Aorta (tissue), 5 donors: ENCODE results near the gene LTB4R. TPM values are rescaled to one million over a fixed set of nuclear protein-coding genes. Genes with fewer than 3 reads are reported as not detected.

ENCODE experiments used
- ATAC-seq: fragments of 200-7000 bp; cut with Tn5 transposase; one replicate; pipeline ENCODE4 v1.9.1; 2022; ENCODE audit warnings: moderate library complexity; ENCODE audit not compliant: low FRiP score
- DNase-seq, 2 donors: peaks; one replicate each; pipeline ENCODE4 v3.0.0-alpha.2; 2020
- H3K27ac ChIP-seq, 2 donors: one replicate each; pipeline ENCODE4 v1.5.1; 2013; ENCODE audit warnings: low read length in 2 of 2, mild to moderate bottlenecking in 2 of 2, moderate library complexity in 2 of 2, control low read depth in 1 of 2, inconsistent platforms in 1 of 2, low read depth in 1 of 2
- H3K27me3 ChIP-seq, 2 donors: one replicate each; pipeline ENCODE4 v1.6.1; 2013; ENCODE audit warnings: control low read depth in 1 of 2, low read length in 1 of 2, mild to moderate bottlenecking in 1 of 2, moderate library complexity in 1 of 2; ENCODE audit not compliant: insufficient read depth in 2 of 2, control insufficient read depth in 1 of 2
- H3K36me3 ChIP-seq, 2 donors: one replicate each; pipeline ENCODE4 v1.6.1; 2013; ENCODE audit warnings: control low read depth in 1 of 2, low read length in 1 of 2, mild to moderate bottlenecking in 1 of 2; ENCODE audit not compliant: insufficient read depth in 2 of 2, control insufficient read depth in 1 of 2
- H3K4me1 ChIP-seq, 2 donors: one replicate each; pipeline ENCODE4 v1.6.1; 2013; ENCODE audit warnings: low read length in 2 of 2, control low read depth in 1 of 2, mild to moderate bottlenecking in 1 of 2, moderate library complexity in 1 of 2; ENCODE audit not compliant: insufficient read depth in 2 of 2, control insufficient read depth in 1 of 2
- H3K4me3 ChIP-seq, 2 donors: one replicate each; pipeline ENCODE4 v1.5.1; 2013; ENCODE audit warnings: low read length in 2 of 2, control low read depth in 1 of 2, mild to moderate bottlenecking in 1 of 2
- H3K9me3 ChIP-seq: one replicate; pipeline ENCODE4 v1.6.1; 2013; ENCODE audit warnings: mild to moderate bottlenecking, low read length; ENCODE audit not compliant: control insufficient read depth
- WGBS, 2 donors: extraction: QIAGEN DNeasy Blood & Tissue Kit; methylation state at CpG; one replicate each; pipeline ENCODE4 v1.1.7; 2013; 5-methylcytosine and 5-hydroxymethylcytosine counted together
- intact Hi-C, 2 donors: fragments of 100-400 bp; cut with DNase I; formaldehyde crosslinking; loops; one replicate each; pipeline versions ENCODE4 v1.14.2 to v1.15.0; 2022
- polyA plus RNA-seq, 2 donors: library from polyadenylated mRNA; stranded (reverse); fragments of 200-250 nt; gene quantifications; one replicate each; pipeline ENCODE4 v1.2.3, GENCODE V29; 2013
- total RNA-seq, 2 donors: library from RNA; stranded (reverse); fragmentation: NEBNext Ultra II Directional; extraction: Animal tissue kit (Norgen Biotek cat#: 25700); gene quantifications; one replicate each; pipeline ENCODE4 v1.2.1, GENCODE V29; 2021
- donor health status: healthy with polysubstance abuse.
- donor health status: Bipolar disorder and iron deficiency.
- donor health status: DM: no; HTN: no; CAD: no.
- donor health status: DM: no; HTN: no; CAD: no.
- donor health status: DM: yes; HTN: yes; CAD: no.

LTB4R gene
- total and polyA plus RNA-seq, 4 donors = 2.9 to 8.2 (median 6.1) TPM

GRCh38 chr14:24268225-24268624 is 43.1 kb upstream of the LTB4R start:
- Histone ChIP-seq H3K4me3 (no peak overlapping the region), H3K27me3 (no peaks in the 10 kb centered on the region), H3K9me3 (no peaks in the 10 kb centered on the region), H3K36me3 (peaks cover 0 to 4% of the 10 kb centered on the region in 2 donors), H3K4me1 (no peaks in the 10 kb centered on the region), H3K27ac (no peak overlapping the region)
- ATAC-seq (no peak), DNase-seq (peak in 1 of 2 donors; percentile 39)
- intact Hi-C loops = no loop called here
- WGBS, 2 donors = 89 to 91% methylated on average over 9 of the region's 9 CpGs

DNA sequence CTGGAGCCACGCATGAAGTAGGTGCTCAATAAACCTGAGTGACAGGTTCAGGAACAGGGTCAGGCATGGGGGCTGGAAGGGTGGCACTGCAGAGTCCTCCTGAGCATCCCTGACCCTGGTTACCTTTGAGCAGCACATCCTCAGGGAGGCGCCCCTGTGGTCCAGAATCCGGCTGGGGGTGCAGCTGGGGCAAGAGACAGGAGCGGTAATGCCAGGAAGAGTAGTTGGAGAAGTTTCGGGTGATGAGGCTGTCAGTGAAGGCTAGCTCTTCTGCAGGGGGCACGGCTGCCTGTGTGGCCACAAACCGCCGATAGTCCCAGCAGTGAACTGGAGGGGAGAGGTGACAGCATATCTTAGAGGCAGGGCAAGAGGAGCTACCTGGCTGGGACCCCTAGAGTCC is 41.9 kb upstream of the LTB4R start:
- intact Hi-C loops = no loop called here
- Histone ChIP-seq H3K4me1 (no peaks in the 10 kb centered on the region), H3K36me3 (peaks cover 0 to 4% of the 10 kb centered on the region in 2 donors), H3K27me3 (no peaks in the 10 kb centered on the region), H3K4me3 (no peak overlapping the region), H3K9me3 (no peaks in the 10 kb centered on the region), H3K27ac (no peak overlapping the region)
- DNase-seq = peak in 1 of 2 donors; percentile 56
- ATAC-seq = no peak
- WGBS, 2 donors = 94 to 95% methylated on average over 8 of the region's 8 CpGs

DNA sequence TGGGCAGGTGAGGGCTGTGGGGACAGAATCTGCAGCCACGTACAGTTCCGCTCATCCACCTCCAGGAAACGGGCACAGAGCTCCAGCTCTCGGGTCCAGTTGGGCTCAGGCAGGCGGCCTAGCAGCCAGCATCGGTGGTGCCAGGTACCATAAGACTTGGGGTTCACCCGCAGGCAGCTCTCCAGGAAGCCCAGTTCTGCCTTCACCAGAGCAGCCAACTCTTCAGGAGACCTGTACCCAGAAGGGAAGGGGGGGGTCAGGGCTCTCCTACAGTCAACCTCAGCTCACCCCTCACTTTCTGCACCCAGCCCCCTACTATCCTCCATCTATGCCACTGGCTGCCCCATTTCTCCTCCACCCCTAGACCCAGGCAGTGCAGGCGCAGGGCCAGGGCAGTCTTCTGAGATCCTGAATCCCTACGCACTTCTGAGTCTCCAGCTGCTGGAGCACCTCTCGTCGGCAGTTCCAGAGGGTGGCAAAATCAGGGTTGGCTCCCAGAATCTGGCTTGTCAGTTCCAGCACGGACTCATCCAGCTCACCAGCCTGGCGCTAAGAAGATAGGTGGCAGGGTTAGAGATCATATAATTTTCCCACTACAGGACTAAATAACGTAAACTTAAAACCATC is 41.3 kb upstream of the LTB4R start:
- intact Hi-C loops = no loop called here
- Histone ChIP-seq H3K9me3 (no peaks in the 10 kb centered on the region), H3K27ac (no peak overlapping the region), H3K4me1 (no peaks in the 10 kb centered on the region), H3K27me3 (no peaks in the 10 kb centered on the region), H3K4me3 (no peak overlapping the region), H3K36me3 (peaks cover 0 to 4% of the 10 kb centered on the region in 2 donors)
- no peak for DNase-seq
- ATAC-seq = no peak
- 93 to 94% methylated on average over 14 of the region's 14 CpGs for WGBS, 2 donors

GRCh38 chr14:24270537-24271133 is 40.7 kb upstream of the LTB4R start:
- intact Hi-C loops = loop anchor here in 1 of 2 donors (1.0 kb wide), 1 partner anchor 27 kb away; no protein-coding TSS in a partner anchor
- H3K36me3 ChIP-seq = peaks cover 0 to 2% of the 10 kb centered on the region in 2 donors
- no peaks in the 10 kb centered on the region for H3K4me1 ChIP-seq
- peak overlapping the region in 1 of 2 donors; percentile 79 for H3K27ac ChIP-seq
- no peak for DNase-seq
- 12 to 15% methylated on average over 13 of the region's 13 CpGs for WGBS, 2 donors
- no peaks in the 10 kb centered on the region for H3K9me3 ChIP-seq
- peak overlapping the region; percentile 54 to 64 for H3K4me3 ChIP-seq
- no peak for ATAC-seq
- H3K27me3 ChIP-seq = no peaks in the 10 kb centered on the region

DNA sequence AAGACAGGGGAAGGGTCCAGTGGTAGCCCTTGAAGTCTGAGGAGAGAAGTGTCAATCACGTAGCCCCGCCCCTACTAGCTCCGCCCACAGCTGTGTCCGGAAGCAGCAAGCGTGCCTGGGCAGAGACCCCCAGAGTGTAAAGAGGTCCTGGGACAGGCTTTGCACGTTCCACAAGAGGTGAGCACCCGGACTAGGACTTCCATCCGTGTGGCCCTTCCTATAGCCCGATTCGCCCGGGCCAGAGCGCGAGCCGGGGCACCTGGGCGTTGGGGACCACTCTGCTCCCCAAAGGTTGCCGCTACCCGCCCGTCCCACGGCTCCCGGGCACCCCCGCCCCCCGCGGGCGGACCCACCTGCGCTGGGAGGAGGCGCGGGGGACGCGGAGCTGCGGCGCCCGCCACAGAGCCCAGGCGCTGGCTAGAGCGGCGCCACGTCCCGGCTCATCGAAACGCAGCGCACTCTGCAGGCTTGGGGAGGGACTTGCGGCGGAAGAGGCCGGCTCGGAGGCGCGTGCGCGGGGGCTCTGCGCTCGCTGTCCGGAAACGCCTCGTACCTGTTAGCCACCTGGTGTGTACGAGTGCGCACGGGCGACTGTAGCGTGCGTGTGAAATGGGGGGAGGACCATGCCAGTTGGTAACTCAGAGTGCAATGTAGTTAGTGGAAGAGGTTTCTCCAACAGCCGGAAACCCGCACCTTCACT is 40.0 kb upstream of the LTB4R start, which contains the start of gene RABGGTA:
Gene RABGGTA (minus strand): TSS at position 464 of the 700 bp plus-strand sequence. CDS start 482 bp downstream, outside the sequence.
- Histone ChIP-seq H3K9me3 (no peaks in the 10 kb centered on the region), H3K4me1 (no peaks in the 10 kb centered on the region), H3K27me3 (no peaks in the 10 kb centered on the region), H3K27ac (peak within 1 kb of the TSS; percentile 58 to 79), H3K36me3 (peaks cover 0 to 2% of the 10 kb centered on the region in 2 donors), H3K4me3 (peak within 1 kb of the TSS; percentile 54 to 64)
- DNase-seq (peak; percentile 93 to 96), ATAC-seq (peak; percentile 95)
- intact Hi-C loops = loop anchor here in 1 of 2 donors (1.0 kb wide), 1 partner anchor 28 kb away; no protein-coding TSS in a partner anchor
- 0 to 1% methylated on average over 51 to 61 of the region's 61 CpGs for WGBS, 2 donors

- Histone ChIP-seq H3K4me1 (no peaks in the 10 kb centered on the region), H3K4me3 (peak overlapping the region in 1 of 2 donors; percentile 54), H3K27ac (peak overlapping the region in 1 of 2 donors; percentile 30), H3K27me3 (no peaks in the 10 kb centered on the region), H3K9me3 (no peaks in the 10 kb centered on the region), H3K36me3 (peaks cover 0 to 2% of the 10 kb centered on the region in 2 donors)
- whole genome bisulfite sequencing, 2 donors = 23 to 26% methylated on average over 3 of the region's 3 CpGs
- no peak for ATAC-seq
- no peak for DNase-seq
- intact Hi-C loops = loop anchor here in 1 of 2 donors (1.0 kb wide), 1 partner anchor 29 kb away; no protein-coding TSS in a partner anchor
Observed at GRCh38 chr14:24271834-24272263, 39.5 kb upstream of the LTB4R start.

DNA sequence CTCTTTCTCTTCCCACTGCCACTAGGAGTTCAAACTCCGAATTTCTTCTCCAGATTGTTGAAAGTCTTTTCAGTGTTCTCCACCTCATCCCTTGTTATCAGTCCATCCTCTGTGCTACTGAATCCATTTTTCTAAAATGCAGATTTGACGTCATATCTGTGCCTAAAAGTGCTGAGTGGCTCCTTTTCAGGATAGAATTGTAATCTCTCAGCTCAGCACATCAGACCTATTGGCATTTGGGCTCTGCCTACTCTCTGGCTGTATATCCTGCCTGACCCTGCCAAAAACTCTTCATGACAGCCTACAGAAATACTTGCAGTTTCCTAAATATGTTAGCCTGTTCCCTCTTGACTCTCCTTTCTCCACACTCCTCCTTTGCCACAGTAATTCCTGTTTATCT is 38.8 kb upstream of the LTB4R start:
- ATAC-seq = no peak
- H3K4me3 ChIP-seq = no peak overlapping the region
- intact Hi-C loops = no loop called here
- no peaks in the 10 kb centered on the region for H3K4me1 ChIP-seq
- 92 to 94% methylated on average over 2 of the region's 2 CpGs for WGBS, 2 donors
- no peak overlapping the region for H3K27ac ChIP-seq
- H3K27me3 ChIP-seq = no peaks in the 10 kb centered on the region
- H3K36me3 ChIP-seq = peaks cover 0 to 2% of the 10 kb centered on the region in 2 donors
- DNase-seq = no peak
- no peaks in the 10 kb centered on the region for H3K9me3 ChIP-seq

- no peak for ATAC-seq
- Histone ChIP-seq H3K4me3 (no peak overlapping the region), H3K27ac (no peak overlapping the region), H3K36me3 (no peaks in the 10 kb centered on the region), H3K4me1 (no peaks in the 10 kb centered on the region), H3K9me3 (no peaks in the 10 kb centered on the region), H3K27me3 (no peaks in the 10 kb centered on the region)
- intact Hi-C loops = no loop called here
- WGBS, 2 donors = 82 to 91% methylated on average over 3 of the region's 3 CpGs
- DNase-seq = no peak
Observed at GRCh38 chr14:24273422-24273998, 37.8 kb upstream of the LTB4R start.
